GM23248 (cell line): ENCODE measurements around the gene PTPN18.

Source experiments
- EZH2 ChIP-seq: fragments of 200-600 bp; sonication (generic); IDR thresholded peaks from 2 replicates; pipeline ENCODE4 v1.6.1; 2018; ENCODE audit warnings: antibody characterized with exemption, mild to moderate bottlenecking; ENCODE audit not compliant: insufficient read depth, poor library complexity, severe bottlenecking
- EZH2phosphoT487 ChIP-seq: fragments of 200-600 bp; sonication (generic); IDR thresholded peaks from 2 replicates; pipeline ENCODE4 v1.6.1; 2018; ENCODE audit warnings: antibody characterized with exemption, moderate library complexity, mild to moderate bottlenecking, low read depth; ENCODE audit not compliant: insufficient read depth

DNA sequence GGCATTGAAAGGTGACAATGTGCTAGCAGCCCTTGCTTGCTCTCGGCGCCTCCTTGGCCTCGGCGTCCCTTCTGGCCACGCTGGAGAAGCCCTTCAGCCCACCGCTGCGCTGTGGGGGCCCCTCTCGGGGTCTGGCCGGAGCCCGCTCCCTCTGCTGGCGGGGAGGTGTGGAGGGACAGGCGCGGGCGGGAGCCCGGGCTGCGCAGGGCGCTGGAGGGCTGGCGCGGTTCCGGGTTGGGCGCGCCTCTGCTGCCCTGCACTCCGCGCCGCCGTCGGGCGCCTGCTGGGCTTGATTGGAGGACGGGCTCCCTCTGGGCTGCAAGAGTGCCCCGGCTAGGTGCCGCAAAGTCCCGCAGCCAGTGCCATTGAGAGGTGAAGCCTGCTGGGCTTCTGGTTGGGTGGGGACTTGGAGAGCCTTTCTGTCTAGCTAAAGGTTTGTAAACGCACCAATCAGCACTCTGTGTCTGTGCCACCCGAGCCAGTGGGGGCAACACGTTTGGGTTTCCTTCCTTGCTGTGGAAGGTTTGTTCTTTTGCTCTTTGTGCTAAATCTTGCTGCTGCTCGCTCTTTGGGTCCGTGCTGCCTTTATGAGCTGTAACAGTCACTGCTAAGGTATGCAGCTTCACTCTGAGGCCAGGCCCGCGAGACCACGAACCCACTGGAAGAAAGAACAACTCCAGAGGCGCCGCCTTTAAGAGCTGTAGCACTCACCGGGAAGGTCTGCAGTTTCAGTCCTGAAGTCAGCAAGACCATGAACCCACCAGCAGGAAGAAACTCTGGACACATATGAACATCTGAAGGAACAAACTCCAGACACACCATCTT is 27.9 kb upstream of the PTPN18 start:
- no peak for TF ChIP-seq EZH2
- no peak for TF ChIP-seq EZH2phosphoT487
